GM19452 (cell line): ENCODE measurements around the gene B9D1.

Source experiments
- ATAC-seq: cut with Tn5 transposase; IDR thresholded peaks from one replicate; pipeline ENCODE4 v1.9.1; 2021; ENCODE audit not compliant: unreplicated experiment

The B9D1 gene

DNA sequence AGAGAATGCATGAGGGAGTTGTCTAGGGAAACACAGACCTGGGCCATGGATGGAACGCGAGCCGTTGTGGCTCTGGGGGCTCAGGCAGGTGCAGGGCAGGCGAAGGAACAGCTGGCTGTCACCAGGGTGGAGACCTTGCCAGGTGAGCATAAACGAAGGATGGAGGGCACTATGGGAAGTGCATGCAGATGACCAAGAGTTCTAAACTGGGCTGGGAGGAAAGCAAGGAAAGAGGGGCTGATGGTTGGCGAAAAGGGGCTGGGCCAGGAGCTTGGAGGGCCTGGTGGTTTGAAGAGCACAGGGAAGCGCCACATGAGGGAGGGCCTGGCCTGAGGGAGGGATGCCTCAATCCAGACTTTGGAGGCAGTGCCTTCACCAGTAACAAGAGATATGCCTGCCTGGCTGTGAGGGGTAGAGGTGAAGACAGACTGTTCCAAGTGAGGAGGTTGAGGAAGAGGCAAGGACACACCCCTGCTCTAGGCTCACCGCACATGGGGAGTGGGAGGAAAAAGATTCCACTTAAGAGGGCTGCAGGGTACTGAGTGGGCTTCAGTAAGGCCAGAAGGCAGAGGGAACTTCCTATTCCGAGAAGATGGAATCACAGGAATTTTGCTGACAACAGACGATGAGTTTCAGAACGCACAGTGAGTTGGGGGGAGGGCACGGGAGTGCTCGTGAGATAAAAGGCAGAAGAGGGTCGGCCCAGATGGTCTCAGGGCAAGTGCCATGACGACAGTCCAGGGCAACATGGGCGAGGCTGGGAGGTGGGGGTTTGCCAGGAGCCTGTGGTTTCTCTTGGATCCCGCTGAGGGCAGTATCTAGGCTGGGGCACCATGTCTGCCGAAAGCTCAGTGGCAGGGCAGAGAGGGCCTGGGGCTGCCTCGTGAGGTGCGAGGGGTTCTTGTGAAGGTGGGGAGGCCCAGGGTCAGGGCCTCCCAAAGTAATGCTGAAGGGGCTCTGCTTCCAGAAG lies 20.6 kb downstream of the B9D1 start:
- no peak for ATAC-seq

DNA sequence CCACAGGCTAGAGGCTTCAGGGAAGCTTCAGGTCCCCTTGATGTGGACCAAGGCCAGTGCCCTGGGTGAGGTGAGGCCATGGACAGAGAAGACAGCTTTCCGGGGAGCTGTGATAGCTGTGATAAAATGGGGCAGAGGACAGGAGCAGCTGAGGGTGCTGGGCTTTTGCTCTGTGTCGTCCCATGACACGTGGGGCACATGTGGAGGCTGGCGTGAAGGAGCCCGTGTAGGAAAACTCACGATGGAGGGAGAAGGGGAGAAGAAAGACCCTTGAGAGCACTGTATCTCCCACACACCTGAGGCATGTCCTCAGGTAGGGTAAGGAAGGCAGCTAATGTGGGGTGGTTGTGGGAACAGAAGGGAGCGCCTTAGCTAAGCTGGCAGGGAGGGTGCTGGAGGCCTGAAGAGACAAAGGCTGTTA lies 21.3 kb downstream of the B9D1 start:
- no peak for ATAC-seq

DNA sequence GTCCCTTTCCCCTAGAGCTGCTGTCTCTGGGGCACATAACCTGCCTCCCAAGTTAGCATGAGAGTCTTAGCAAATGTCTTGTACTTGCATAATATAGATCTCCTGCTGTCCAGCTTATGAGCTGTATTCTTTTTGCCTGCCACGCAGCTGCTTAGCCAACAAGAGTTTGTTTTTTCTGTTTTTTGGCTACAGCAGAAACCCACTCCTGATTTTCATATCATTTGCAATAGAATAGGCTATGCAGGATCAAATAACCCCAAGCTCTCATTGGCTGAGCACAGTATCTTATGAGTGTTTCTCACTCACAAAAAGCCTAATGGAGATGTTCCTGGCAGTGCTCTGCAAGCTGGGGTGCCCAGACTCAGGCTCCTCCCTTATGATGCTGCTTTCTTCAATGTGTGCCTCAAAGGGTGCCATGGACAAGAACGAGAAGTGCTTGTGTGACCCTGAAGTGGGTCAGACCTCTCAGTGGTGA lies 23.1 kb downstream of the B9D1 start:
- no peak for ATAC-seq

DNA sequence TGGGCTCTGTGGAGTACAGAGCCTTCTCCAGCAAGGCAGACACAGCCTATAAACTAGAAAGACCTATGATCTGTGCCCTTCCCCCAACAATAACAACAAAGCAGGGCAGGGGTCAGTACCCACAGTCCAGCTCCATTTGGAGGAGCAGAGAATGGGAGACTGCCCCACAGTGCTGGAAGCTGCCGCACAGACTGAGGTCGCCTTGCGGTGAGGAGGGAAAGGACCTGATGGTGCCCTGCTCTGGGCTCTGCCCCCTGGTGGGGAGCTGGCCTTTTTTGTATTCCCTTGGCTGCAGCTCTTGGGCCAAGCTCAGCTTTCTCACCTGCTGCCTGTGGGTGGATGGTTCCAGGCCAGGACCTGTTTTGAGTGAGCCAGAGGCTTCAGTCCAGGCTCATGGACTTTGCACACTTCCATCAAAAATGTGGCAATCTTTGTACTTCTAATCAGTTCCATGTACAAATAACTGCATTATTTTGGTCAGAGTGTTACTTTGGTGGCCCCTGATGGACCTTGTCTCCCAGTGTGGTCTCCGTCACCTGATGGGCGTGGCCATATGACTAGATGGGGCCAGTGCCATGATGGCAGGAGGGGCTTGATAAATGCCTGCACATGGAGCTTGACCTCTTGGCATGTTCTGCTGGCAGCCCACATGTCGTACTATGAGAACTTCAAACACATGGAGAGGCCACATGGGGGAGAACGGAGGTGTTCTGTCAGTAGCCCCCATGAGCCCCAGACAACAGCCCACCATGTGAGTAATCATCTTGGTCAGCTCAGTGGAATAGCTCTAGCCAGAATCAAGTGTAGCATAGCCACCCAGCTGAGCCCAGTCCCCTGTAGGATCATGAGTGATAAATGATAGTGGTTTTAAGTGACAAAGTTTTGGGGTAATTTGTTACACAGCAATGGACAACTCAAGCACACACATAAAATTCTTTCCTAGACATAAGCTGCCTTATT lies 24.2 kb downstream of the B9D1 start:
- no peak for ATAC-seq

DNA sequence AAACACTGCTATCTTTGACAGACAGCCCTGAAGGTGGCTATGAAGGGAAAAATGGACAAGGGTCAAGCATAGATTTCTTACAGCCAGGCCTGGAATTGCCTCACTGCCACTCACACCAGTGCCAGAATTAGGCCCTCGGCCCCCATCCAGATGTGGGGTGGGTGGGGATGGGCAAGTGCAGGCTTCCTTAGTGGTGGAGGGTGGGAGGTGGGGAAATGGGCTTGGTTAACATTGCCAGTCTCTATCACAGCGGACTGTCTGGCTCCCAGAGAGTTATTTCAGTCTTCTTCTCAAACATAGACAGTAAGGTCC lies 24.9 kb downstream of the B9D1 start:
- ATAC-seq: no peak

DNA sequence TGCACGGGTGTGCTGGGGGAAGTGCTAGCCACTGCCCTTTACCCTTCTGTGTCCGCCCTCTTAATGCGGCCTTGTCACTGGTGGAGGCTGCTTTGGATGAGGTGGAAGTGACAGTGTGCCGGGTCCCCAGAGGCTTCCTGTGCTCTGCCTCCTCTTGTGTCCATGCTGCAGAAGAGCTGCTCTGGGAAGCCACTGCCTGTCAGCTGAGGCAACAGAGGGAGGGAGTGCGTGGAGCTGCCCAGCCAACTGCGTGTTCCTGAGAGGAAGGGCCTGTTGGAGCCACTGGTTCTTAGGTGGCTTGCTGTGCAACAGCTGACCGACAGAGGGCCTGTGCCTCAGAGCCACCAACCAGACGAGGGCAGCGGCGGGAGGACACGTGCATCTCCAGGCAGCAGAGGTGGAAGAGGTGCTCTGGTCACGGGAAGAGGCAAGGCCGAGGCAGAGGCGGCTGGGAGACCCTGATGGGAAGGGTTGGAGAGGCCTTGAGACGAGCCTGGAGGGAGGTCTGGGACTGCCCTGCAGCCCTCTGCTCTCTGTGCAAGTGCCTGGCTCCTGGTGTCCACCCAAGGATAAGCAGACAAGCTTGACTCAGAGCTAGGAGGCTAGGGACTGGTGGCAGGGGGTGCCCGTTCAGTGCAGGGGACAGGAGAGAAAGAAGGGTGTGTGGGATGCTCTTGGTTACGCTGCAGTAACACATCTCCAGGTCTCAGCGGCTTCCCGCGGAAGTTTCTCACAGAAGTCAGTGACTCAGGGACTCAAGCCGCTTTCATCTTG lies 25.4 kb downstream of the B9D1 start:
- no peak for ATAC-seq

DNA sequence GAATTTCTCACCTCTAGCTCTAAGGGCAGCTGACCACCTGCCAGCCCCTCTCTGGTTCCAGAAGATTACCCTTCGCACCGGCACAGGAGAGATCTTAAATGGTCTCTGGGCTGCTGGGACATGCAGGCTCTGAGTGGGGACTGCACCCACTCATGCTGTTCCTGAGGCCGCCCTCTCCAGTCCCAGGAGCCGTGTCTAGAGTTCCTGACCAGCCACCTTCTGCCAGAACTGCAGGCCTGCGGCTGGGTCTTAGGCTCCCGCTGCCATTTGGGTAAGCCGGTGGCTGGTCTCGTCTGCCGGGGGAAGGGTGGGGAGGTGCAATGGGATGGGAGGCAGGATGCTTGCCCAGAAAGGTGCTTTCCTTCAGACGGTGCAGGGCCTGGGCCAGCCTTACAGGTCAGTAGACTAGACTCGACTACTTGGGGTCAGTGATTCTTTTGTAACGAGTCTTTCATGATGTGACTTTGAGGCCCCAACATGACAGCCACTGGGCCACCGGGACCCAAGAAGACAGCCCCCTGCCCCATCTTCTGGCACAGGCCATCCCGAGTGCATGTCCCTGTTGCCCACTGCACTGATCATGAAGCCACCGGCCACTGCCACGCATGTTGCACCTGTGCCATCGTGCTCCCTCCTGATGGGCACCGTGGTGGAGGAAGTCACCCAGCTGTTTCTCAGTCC lies 26.4 kb downstream of the B9D1 start:
- no peak for ATAC-seq

DNA sequence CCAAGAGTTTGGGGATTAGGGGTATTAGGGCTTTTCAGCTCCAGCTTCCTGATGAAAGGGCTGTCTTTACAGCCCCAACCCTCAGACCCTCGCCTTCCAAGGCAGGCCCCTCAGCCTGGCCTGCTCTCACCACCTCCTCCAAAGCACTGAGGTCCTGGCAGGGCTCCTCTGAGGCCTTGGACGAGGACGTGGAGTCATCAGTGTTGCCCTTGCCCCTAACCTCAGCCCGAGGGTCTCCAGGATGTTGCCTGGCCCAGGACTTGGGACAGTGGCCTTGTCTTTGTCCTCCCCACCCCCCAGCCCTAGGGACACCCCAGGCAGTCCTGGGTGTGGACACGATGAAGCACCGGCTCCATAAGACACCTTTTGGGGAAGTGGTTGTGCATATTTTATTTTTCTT lies 28.2 kb downstream of the B9D1 start:
- no peak for ATAC-seq

DNA sequence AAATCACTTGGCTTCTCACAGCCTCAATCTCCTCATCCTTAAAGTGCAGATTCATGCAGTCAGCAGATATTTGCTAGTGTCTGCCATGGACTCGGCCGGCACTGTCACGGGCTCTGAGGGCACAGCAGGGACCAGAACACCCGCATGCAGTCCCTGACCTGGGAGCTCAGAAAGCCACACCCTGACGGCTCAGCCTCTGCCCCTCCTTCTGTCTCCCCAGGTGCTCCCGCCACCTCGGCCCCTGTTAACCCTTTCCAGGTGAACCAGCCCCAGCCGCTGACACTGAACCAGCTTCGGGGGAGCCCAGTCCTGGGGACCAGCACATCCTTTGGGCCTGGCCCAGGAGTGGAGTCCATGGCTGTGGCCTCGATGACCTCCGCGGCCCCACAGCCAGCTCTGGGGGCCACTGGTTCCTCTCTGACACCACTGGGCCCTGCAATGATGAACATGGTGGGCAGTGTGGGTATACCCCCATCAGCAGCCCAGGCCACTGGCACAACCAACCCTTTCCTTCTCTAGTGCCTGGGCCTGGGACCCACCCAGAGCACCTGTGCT lies 28.7 kb downstream of the B9D1 start:
- no peak for ATAC-seq

DNA sequence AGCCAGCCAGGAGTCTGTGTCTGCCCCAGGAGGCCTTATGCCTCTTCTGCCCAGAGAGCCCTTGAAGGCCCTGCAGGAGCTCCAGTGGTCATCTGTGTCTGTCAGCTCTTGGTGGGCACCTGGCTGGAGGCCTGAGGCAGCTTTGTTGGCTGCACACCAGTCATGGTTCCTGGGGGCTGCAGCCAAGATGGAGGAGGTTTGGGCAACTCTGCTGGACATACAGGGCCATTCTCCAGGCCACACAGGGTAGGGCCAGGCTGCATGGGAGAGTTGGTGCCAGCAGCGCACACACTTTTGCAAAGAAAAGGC lies 29.4 kb downstream of the B9D1 start:
- ATAC-seq: no peak

DNA sequence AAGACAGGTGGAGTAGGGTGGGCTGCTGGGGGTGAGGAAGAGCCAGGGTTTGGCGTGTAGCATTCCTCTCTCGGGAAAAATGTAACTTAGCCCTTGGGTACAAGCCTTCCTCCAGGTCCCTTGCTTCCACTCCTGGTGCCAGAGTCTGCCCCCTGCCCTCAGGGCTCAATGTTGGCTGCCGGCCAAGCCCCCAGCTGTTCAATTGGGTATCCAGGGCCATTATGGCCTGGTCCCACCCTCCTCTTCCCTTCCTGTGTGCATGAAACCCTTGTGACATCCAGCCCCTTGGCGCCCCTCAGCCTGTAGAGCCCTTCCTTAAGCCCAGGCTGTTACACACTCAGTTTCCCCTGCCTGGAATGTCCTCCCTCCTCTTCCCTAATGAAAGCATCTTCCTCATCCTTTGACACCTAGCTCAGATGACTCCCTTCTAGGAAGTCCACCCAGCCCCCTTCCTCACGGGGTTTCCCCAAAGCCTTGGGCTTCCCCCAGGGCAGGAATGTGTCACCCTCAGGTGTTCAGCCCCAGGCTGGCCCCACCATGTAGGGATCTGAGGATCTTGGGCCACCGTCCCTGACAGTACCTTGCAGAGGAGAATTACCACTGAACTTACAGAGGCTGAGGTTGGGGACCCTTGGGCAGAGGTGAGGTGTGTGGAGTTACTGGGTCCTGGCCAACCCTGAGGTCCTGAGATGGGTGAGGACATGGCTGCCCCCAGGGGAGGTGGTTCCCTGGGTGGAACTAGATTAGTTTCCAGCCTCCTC lies 30.0 kb downstream of the B9D1 start:
- no peak for ATAC-seq

DNA sequence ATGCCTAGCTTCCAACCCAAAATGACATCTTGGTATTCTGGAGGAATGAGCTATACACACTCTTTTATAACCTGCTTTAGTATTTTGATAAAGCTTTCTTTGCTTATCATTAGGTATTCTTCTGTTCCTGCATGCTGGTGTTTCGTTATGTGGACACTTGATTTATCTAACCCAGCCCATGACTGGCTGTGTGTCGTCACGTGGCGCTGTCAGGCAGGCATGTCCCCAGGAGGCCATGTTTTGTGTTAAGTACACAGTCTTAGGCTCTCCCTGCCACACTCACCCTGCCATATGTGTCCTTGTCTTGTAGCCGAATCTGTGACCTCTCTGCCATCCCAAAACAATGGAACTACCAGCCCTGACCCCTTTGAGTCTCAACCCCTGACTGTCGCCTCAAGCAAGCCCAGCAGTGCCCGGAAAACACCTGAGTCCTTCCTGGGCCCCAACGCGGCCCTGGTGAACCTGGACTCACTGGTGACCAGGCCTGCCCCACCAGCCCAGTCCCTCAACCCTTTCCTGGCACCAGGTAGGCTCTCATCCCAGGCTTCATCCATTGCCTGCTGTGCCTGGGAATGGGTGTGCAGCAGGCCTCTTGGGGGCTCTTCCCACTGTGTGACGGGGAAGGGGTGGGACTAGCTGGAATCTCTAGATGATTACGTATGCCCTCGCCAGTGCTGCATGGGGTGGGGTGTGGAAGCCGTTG lies 30.8 kb downstream of the B9D1 start:
- no peak for ATAC-seq

DNA sequence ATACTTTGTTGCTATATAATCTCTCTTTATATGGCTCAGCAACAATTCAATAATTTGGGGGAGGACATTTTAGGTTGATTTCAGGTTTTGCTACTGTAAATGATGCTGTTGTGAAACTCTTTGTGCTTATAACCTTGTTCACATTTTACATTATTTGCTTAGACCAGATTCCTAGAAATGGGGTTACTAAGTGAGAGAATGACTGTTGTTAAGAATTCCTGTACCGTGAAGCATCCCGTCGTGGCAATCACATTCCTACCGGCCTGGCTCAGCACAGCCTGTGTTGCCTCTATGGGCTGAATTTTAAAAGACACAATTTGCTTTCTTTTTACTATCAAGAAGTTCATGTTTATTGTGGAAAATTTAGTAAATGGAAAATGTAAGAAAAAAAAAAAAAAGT lies 31.4 kb downstream of the B9D1 start:
- no peak for ATAC-seq

DNA sequence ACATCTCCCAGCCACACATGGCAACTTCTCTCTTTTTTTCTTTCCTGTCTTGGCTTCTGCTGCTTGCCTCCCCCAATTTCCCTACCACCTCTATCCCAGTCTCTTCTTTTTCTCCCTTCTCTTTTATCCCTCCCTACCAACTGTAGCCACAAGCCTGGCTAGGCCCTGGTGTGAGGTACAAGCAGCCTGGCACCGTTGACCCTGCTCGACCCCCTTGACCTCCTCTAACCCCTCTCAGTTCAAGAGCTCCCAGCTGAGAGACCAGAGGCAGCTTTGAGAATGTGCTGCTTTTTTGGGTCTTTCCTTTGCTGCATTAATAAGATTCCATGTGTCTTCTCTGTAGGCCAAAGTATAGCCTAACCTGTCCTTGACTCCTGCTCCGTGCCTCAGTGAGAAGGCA lies 32.3 kb downstream of the B9D1 start:
- no peak for ATAC-seq

DNA sequence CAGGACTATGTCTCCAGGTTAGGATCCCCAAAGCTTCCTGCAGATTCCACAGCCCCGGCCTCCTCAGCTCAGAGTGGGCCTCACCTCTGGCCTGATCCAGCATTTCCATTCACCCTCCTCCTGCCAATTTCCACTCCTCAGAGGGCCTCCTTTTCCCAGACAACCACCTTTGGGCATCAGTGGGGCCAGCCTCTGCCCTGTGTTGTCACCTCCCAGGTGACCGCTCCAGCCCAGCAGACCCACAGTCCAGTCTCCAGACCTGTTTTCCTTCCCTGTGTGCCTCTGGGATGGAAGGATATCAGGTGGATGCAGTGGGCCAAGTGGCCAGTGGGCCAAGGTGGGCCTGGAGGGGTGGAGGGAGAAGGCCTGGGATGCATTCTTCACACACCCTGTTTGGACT lies 32.7 kb downstream of the B9D1 start:
- no peak for ATAC-seq

DNA sequence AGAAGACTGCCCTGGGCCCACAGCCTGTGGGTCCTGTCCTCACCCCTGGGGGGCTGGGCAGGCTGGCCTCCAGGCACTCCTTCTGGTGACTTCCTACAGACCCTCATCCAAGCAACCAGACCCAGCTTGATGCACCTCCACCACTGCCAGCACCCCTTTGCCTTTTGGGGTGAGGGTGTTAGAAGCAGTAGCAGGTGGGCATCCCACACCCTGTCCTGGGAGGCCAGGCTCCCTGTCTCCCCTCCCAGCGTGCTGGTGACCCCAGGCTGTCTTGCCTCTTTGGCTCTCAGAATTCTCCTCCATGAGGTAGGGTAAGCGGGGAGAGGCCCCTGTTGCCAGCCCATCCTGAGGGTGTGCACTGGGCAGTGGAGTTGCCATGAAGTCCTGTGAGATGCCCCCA lies 33.4 kb downstream of the B9D1 start:
- no peak for ATAC-seq

DNA sequence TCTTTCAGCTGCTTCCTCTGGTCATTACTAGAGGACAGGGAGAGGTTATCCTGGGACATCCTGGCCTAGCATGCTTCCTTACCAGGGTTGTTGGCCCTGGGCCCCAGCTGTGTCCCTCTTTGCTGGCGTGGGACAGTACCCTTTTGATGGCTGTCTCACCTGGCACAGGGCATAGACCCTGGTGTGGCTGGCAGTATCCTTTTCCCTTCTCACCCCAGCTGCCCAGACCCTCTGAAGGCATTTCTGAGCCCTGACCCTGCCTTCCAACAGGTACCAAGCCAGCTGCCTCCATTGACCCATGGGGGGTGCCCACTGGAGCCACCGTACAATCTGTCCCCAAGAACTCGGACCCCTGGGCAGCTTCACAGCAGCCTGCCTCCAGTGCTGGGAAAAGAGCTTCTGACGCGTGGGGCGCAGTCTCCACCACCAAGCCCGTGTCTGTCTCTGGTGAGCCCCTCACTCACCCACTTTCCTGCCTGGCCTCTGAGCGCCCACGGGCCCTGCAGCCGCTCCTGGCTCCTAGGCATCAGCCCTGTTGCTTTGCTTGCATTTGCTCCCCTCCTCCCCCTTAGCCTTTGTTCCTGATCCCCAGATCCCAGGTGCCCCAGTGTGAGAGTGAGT lies 34.0 kb downstream of the B9D1 start:
- ATAC-seq: no peak

DNA sequence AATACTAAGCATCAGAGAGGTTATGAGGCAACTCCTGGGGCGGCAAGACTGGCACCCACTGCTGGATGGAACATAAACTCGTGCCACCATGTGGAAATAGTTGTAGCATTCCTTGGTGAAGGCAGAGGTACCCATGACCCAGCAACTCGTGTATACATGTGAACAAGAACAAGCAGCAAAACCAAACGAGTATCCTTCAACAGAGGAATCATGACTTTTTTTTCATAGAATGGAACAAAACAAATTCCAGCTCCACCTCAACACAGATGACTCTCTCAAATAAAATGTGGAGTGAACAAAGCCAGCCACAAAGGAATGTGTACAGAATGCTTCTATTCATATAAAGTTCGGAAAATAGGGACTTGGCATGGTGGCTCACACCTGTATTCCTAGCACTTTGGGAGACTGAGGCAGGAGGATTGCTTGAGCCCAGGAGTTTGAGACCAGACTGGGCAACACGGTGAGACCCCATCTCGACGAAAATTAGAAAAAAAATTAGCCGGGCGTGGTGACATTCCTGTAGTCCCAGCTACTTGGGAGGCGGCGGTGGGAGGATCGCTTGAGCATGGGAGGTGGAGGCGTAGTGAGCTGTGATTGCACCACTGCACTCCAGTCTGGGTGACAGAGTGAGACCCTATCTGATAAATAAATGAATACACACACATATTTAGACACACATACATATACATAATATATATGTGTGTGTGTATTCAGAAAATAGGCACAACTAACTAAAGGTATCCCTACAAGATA lies 35.3 kb downstream of the B9D1 start:
- ATAC-seq: no peak
